Upper lobe of left lung (tissue), 4 donors: ENCODE data around the gene SH2D3A.

Experiments used
- POLR2AphosphoS5 ChIP-seq, 2 donors: sonication (generic); formaldehyde crosslinking; IDR thresholded peaks; one replicate each; pipeline ENCODE4 v1.5.1; 2017; ENCODE audit warnings: antibody characterized with exemption in 2 of 2
- TF ChIP-seq, protein P1 (sequence below), 6 experiments: fragments of 450-650 bp in 4 of 6; fragments of 200-600 bp in 2 of 6; sonication (generic) in 2 of 6; IDR thresholded peaks; one replicate each; pipeline ENCODE4 v1.5.1; 2016 to 2019; ENCODE audit warnings: antibody characterized with exemption in 6 of 6

DNA sequence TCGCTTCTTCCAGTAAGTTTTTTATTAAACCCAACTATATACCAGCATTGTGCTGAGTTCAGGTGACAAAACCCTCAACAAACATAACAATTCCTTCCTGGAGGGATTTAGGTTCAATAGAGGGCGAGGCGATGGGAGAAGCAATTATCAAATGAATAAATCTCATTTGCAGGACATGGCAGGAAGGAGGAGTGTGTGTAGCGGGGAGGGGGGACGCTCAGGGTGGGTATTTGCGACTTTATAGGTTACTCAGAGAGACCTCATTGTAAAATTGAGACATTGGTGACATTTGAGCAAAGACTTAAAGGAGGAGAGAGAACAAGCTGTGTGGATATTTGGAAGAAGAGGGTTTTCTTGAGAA lies 50.6 kb downstream of the SH2D3A start:
- TF ChIP-seq, protein P1, sequence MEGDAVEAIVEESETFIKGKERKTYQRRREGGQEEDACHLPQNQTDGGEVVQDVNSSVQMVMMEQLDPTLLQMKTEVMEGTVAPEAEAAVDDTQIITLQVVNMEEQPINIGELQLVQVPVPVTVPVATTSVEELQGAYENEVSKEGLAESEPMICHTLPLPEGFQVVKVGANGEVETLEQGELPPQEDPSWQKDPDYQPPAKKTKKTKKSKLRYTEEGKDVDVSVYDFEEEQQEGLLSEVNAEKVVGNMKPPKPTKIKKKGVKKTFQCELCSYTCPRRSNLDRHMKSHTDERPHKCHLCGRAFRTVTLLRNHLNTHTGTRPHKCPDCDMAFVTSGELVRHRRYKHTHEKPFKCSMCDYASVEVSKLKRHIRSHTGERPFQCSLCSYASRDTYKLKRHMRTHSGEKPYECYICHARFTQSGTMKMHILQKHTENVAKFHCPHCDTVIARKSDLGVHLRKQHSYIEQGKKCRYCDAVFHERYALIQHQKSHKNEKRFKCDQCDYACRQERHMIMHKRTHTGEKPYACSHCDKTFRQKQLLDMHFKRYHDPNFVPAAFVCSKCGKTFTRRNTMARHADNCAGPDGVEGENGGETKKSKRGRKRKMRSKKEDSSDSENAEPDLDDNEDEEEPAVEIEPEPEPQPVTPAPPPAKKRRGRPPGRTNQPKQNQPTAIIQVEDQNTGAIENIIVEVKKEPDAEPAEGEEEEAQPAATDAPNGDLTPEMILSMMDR (IDR thresholded peaks at IDR 0.05), result no peak
- no peak for TF ChIP-seq POLR2AphosphoS5 (IDR thresholded peaks at IDR 0.05)
